ENCODE data around the gene SELENOT.

Gene SELENOT

DNA sequence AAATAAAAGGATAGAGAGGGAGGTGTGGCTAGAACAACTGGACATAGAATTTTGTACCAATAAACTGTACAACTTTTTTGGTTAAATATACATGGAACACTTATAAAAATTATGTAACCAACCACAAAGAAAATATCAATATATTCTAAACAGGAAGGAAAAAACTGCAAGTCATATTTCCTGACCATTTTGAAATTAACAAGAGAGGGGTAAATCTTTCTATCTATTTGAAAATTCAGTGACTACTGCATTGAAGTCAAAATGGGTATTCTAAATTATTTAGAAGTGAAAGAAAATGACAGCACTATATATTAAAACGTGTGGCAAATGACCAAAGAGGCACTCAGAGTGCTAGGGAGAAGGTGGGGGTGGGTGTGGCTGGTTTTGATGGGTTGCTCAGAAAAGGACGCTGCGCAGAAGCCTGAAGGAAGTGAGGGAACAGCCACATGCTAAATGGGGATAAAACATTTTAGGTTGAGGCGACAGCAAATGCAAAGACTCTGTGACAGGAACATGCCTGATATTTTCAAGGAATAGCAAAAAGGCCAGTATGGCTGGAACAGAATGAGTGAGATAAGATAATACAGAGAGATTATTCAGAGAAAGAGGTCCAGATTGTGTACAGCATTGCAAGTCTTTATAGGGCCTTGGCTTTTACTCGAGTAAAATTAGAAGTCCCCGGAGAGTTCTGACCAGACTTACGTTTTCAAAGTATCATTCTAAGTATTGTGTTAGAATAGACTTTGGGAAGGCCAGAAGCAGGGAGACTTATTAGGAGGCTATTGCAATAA lies 59.5 kb downstream of the SELENOT start:
- in situ Hi-C loops (cut with HindIII; ENCODE audit: low sequenced_read_pairs), result no loop called here

DNA sequence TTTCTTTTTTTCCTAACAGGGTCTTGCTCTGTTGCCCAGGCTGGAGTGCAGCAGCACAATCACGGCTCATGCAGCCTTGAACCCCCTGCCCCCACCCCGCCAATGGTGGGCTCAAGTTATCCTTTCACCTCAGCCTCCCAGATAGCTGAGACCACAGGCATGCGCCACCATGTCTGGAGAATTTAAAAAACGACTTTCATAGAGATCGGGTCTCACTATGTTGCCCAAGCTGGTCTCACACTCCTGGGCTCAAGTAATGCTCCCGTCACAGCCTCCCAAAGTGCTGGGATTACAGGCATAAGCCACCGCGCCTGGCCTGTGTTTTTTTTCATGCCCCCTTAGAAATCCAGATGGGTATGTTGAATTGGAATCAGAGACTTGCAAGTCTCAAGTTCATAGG lies 60.3 kb downstream of the SELENOT start:
- in situ Hi-C loops (cut with HindIII; ENCODE audit: low sequenced_read_pairs), result no loop called here

DNA sequence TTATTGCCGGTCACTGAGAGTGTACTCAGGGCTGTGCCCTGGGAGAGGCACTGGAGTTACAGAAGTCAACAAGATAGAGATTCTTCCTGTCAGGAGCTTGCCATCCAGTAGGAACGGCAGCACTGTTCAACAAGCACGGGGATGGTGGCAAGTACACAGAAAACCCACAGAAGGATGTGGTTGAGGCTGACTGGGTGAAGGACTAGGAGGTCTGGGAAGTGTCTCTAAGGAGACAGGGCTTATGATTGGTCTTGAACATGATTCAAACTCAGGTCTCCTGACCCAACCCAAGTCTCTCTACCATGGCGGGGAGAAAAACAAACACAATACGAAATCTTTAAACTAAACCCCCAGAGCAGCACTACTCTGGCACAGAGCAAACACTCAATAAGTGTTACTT lies 63.0 kb downstream of the SELENOT start:
- in situ Hi-C loops (cut with HindIII; ENCODE audit: low sequenced_read_pairs), result no loop called here

DNA sequence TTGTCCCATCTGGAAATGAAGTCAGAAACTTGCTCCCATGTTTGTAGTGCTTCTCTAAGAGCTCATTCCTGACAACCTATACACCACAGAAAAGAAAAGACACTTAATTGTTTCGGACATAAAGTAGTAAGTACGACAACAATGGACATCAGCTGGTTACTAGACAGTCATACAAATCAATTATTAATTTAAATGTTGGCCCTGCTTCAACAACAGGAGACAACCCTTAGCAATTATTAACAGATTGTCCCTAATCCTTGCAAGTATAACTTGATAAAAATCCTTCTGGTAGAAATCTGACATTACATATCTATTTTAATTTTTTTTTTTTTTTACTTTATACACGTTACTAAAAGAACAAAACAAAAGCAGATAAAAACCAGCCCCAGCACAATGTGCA lies 70.8 kb downstream of the SELENOT start:
- in situ Hi-C loops (cut with HindIII; ENCODE audit: low sequenced_read_pairs), result no loop called here

- in situ Hi-C loops (cut with HindIII; ENCODE audit: low sequenced_read_pairs), result no loop called here
Measured at GRCh38 chr3:150675587-150675986, 72.5 kb downstream of the SELENOT start.

Data from DLD1 (cell line).